Measurements from ENCODE around the gene FAM120C.

Gene FAM120C

GRCh38 chrX:54043056-54043455, 140.0 kb downstream of the FAM120C start:
- no peak for DNase-seq (ENCODE audit: low spot score)

GRCh38 chrX:54042609-54043021, 140.4 kb downstream of the FAM120C start:
- peak; percentile 62 for DNase-seq (ENCODE audit: low spot score)

GRCh38 chrX:54030329-54030728, 152.7 kb downstream of the FAM120C start:
- no peak for DNase-seq (ENCODE audit: low spot score)

GRCh38 chrX:54029529-54030143, 153.4 kb downstream of the FAM120C start:
- DNase-seq (ENCODE audit: low spot score) = no peak

- DNase-seq (ENCODE audit: low spot score) = no peak
Observed at GRCh38 chrX:54024350-54024749, 158.7 kb downstream of the FAM120C start.

All from hepatic stellate cell (primary cell).